ENCODE measurements around the gene HEXD.
"Not testable (repeated sequence)": the region's sequence is repeated elsewhere in the genome, so short reads cannot be mapped to it uniquely, and the experiment has no call there.

HEXD gene

DNA sequence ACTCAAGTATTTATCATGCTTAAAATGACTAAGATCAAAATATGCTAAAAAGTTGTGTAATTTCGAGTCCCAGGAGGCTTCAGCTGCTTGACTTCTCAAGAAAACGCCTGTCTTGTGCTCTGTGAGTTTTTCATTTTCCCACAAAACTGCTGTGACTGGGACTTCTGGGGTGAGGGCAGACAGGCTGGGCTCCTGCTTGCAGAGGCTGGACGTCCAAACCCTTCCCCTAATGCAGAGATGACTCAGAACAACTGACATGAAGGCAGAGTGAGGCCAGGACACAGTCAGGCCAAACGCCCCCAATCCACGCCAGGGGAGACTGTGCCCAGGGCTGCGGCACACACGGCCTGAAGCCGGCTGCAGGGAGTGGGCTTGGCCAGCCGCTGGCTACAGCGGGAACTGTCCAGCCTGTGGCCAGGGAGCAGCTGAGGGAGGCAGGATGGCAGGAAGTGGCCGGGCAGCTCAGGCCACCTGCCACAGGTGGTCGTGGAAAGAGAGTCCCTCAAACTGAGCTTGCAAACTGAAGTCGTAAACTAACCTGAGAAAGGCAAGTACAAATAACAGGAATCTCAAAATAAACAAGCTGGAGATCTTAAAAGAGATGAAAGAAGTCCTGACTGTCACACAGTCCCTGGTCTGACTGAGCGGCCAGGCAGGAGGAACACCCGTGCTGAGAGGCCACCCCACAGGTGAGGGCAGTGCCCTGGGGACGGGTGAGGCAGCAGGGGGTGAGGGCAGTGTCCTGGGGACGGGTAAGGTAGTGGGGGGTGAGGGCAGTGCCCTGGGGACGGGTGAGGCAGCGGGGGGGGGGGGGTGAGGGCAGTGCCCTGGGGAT is 21.3 kb upstream of the HEXD start:
- no peak for DNase-seq (ENCODE audit: low spot score)

- no peak for DNase-seq (ENCODE audit: low spot score)
Measured at GRCh38 chr17:82397449-82398335, 20.5 kb upstream of the HEXD start.

DNA sequence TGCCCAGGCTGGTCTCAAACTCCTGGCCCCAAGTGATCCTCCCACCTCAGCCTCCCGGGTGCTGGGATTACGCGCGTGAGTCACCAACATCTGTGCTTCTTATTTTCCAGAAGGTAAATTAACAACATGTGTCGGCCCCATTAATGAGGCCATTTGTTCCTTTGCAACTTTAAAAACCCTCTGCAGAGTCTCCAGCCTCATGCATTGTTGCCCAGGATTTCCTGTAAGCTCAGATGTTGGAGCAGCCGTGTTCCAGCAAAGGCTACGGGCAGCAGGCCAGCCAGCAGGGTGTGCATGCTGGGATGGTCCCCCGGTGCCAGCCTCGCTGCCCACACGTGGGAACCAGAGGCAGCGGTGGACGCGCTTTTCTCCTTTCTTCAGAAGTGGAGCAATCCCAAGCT is 19.1 kb upstream of the HEXD start:
- peak; percentile 75 for DNase-seq (ENCODE audit: low spot score)

DNA sequence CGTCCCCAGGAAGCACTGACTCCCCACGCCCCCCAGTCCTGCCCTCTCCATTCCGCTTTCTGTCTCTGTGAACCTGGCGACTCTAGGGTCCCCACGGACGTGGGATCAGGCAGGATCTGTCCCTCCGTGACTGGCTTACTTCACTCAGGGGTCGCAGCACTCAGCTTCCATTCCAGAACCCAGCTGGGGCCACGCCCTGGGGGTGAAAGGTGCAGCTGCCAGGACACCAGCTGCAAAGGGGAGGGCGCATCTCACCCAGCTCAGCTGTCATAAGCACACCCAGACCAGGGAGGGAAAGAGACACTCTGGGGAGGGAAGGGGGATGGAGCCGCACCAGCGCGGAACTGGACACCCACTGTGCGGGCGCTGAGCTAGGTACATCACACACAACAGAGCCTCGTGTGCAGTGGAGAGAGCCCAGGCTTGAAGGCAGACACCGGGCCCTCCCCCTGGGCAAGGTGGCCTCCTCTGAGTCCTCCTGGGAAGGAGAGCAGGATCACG is 18.5 kb upstream of the HEXD start:
- peak; percentile 66 for DNase-seq (ENCODE audit: low spot score)

DNA sequence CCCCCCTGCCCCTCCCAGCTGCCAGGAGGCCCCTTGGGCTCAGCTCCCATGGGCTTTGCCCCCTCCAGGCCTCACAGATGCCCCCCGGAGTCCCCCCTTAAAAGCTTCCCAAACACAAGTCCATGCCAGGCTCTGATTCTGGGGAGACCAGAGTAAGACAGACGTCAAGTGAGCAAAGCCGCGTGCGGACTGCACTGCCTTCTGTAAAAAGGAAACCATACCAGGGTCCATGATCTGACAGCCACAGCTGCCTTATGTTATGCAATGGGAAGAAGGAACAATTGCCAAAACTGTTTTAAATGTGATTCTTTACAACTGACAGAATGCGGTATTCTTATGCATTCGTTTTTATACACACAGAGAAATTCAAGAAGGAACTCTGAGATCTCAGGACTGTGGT is 17.9 kb upstream of the HEXD start:
- DNase-seq (ENCODE audit: low spot score), result no peak

DNA sequence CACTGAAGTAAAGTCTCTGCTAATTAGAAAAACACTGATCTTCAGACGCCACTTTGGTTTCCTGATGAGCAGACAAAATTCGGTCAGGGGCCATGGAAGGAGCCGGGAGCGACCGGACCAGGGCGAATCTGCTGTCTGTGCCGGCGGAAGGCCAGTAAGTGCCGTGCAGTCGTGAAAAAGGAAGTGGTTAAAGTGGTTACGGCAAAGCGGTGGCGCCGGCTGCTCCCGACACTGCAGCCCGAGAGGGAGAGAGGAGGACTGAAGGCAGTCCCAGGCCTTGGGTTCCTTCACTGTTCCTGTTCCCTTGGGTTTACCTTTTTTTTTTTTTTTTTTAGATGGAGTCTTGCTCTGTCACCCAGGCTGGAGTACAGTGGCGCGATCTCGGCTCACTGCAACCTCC is 17.3 kb upstream of the HEXD start:
- DNase-seq (ENCODE audit: low spot score), result no peak

- no peak for DNase-seq (ENCODE audit: low spot score)
Measured at GRCh38 chr17:82402865-82403264, 15.3 kb upstream of the HEXD start.

DNA sequence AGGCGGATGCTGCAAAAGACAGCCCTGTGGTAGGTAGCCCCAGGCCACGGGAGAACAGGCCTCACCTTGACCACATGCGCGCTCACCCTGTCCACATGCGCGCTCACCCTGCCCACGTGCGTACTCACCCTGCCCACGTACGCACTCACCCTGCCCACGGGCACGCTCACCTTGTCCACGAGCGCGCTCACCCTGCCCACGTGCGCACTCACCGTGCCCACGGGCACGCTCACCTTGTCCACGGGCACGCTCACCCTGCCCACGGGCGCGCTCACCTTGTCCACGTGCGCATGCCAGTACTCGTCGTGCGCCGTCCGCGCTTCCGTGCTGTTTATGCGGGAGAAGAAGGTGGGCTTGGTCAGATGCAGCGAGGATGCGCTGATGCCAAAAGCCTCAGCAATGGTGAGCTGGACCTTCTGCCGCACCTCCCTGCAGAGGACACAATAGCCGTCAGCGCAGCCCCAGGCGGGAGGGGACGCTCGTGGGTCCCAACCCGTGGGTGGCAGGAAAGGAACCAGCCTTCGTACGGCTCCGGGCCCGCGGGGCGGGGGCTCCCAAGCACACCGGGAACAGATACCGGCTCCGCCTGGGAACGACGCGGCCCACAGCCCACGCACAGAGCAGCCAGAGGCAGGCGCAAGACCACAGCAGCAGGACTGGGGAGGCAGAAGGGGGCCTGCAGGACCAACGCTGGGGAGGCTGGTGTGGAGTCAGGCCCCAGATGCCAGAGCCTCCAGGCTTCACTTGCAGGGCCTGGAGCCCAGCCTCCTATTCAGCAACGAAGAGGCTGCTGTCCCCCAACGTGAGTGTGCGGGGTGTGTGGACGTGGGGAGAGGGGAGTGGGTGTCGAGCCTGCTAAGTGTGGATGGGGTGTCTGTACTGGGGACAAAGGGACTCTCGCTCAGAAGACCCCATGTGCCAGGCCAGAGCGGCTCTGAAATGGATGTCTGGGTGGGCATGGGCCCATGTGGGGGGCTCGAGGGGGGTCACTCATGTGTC is 14.2 kb upstream of the HEXD start:
- no peak for DNase-seq (ENCODE audit: low spot score)

GRCh38 chr17:82405051-82405450 is 13.1 kb upstream of the HEXD start:
- no peak for DNase-seq (ENCODE audit: low spot score)

DNA sequence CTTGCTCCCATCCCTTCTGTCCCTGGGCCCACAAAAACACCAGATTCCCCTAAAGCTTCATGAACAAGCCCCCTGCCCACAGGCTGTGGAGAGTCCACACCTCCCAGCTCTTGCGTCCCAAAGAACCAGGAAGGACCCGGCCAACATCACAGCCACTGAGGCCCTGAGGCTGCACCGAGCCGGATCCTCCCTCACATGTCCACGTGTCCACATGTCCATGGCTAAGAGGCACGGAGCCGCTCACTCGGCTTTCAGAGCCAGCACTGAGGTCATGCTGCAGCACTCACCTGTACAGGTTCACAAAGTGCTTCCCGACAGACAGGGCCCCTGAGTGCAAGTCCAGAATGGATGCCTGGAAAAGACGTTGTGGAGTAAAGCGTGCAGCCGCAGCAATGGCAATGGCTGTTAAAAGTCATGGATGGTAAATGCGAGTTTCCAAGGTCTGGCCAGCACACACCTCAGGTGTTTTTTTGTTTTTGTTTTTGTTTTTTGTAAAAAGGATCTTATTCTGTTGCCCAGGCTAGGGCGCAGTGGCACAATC is 11.9 kb upstream of the HEXD start:
- DNase-seq (ENCODE audit: low spot score), result peak; percentile 34

DNA sequence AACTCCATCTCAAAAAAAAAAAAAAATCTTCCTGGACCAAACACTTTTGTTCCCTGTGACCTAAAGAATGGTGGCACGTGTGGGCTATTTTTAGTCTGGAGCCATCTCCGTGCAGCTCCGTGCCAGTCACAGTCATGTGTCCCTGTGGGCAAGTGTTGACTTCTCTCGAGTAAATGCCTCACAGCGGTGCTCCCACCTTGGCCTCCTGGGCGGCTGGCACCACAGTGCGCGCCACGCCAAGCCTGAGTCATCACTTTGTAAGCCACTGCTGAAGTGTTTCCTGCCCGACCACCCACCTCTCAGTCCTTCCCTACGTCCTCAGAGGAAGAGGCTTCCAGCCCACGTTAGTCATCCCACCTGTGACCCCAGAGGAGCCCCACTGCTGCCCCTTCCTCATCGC is 10.9 kb upstream of the HEXD start:
- DNase-seq (ENCODE audit: low spot score), result no peak

GRCh38 chr17:82408288-82408937 is 9.7 kb upstream of the HEXD start:
- no peak for DNase-seq (ENCODE audit: low spot score)

DNA sequence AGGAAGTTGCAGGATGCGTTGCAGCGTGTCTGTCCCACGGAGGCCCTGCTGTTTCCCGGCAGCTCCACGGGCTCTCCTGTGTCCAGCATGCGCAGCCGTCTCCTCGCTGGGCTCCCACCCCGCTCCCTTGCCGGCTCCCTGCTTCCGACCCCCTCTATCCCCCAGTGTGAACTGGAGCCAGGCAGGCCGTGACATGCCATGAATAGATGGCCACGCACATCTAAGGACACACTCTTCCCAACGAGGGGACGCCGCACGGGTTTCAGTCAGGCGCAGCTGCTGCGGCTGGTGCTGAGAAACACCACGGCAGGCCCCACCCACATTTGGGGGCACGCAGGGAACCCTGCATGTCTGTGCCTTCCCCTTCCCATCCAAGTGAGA is 9.2 kb upstream of the HEXD start:
- DNase-seq (ENCODE audit: low spot score), result no peak

DNA sequence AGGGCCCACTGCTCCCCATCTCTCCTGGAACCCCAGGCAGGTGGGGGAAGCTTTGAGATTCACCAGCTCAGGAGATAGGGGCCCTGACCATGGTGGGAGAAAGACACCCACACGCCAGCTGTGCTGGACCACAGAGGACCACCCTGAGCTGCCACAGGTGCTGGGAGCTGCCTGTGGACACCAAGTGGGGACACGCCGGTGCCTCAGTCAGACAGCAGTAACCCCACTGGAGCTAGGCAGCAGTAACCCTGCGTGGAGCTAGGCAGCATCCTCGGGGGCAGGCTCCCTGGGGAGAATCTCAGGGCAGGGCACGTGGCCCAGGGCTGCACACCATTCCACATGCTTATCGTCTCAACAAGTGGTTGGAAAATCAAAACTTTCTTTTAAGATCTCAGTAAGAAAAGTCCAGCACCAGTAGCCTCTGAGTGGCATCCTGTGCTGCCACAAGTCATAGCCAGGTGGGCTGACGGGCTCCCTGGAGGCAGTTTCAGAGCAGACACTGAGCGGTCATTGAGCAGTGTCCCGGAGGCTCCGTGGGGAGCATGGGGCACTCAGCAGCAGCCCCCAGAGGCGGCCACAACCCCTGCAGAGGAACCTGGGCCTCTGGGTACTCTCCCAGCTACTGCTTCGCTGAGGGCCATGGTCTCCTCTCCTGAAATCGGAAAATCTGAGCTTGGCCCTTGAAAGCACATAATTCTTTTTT is 8.0 kb upstream of the HEXD start:
- no peak for DNase-seq (ENCODE audit: low spot score)

- DNase-seq (ENCODE audit: low spot score), result no peak
Measured at GRCh38 chr17:82411396-82412053, 6.6 kb upstream of the HEXD start.

DNA sequence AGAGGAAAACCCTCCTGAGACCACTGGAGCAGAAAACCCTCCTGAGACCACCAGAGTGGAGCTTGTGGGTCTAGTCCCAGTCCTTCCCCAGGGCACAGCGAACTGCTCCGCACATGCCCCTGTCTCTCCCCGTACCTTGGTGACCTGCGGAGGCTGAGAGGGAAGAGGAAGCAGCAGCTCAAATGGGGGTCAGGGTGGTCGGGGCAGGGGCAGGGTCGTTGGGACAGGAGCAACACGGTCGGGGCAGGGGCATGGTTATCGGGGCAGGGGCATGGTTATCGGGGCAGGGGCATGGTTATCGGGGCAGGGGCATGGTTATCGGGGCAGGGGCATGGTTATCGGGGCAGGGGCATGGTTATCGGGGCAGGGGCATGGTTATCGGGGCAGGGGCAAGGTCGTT is 6.1 kb upstream of the HEXD start:
- not testable (repeated sequence) for DNase-seq (ENCODE audit: low spot score)

- no peak for DNase-seq (ENCODE audit: low spot score)
Measured at GRCh38 chr17:82412535-82413520, 5.3 kb upstream of the HEXD start.

GRCh38 chr17:82414548-82415281 is 3.4 kb upstream of the HEXD start:
- peak; percentile 89 for DNase-seq (ENCODE audit: low spot score)

All from D341Med (cell line).